ENCODE measurements around the gene ACADSB. TPM values are rescaled to one million over a fixed set of nuclear protein-coding genes. Genes with fewer than 3 reads are reported as not detected.

ACADSB gene
- 15.7 and 19.2 TPM in 2 replicates for total RNA-seq

- intact Hi-C loops (cut with micrococcal nuclease), result loop anchor here (1.0 to 5.0 kb wide), 6 partner anchors 28 to 1410 kb away; partner anchors contain the start of genes ATE1, BUB3, C10orf88 and FAM24B
Measured at GRCh38 chr10:123008355-123009104, at the start of gene ACADSB, which contains the start of gene IKZF5. Gene ACADSB (plus strand): TSS chr10:123009006. CDS start chr10:123009030, 24 bp downstream. Gene IKZF5 (minus strand): TSS chr10:123008795. CDS start chr10:122998625, 10,170 bp downstream.

GRCh38 chr10:122962405-122962804, 46.4 kb upstream of the ACADSB start:
- intact Hi-C loops (cut with micrococcal nuclease), result no loop called here

GRCh38 chr10:122966879-122967278, 41.9 kb upstream of the ACADSB start:
- intact Hi-C loops (cut with micrococcal nuclease), result no loop called here

GRCh38 chr10:122968698-122969097, 40.1 kb upstream of the ACADSB start:
- intact Hi-C loops (cut with micrococcal nuclease), result no loop called here

GRCh38 chr10:122974023-122974422, 34.8 kb upstream of the ACADSB start:
- intact Hi-C loops (cut with micrococcal nuclease), result no loop called here

- intact Hi-C loops (cut with micrococcal nuclease), result no loop called here
Measured at GRCh38 chr10:122974543-122975064, 34.2 kb upstream of the ACADSB start.

- intact Hi-C loops (cut with micrococcal nuclease), result loop anchor here (1.0 kb wide), 6 partner anchors 26 to 606 kb away; partner anchors contain the start of genes BUB3, C10orf88, FAM24B and IKZF5
Measured at GRCh38 chr10:122980209-122981065, 28.4 kb upstream of the ACADSB start, which contains the start of gene PSTK. Gene PSTK (plus strand): TSS chr10:122980401. CDS start chr10:122980480, 79 bp downstream.

- intact Hi-C loops (cut with micrococcal nuclease), result no loop called here
Measured at GRCh38 chr10:122981066-122981464, 27.7 kb upstream of the ACADSB start.

GRCh38 chr10:122983898-122984297, 24.9 kb upstream of the ACADSB start:
- intact Hi-C loops (cut with micrococcal nuclease), result no loop called here

- intact Hi-C loops (cut with micrococcal nuclease), result no loop called here
Measured at GRCh38 chr10:122984708-122985107, 24.1 kb upstream of the ACADSB start.

GRCh38 chr10:122986335-122986734, 22.5 kb upstream of the ACADSB start:
- intact Hi-C loops (cut with micrococcal nuclease), result no loop called here

- intact Hi-C loops (cut with micrococcal nuclease), result no loop called here
Measured at GRCh38 chr10:122988501-122988900, 20.3 kb upstream of the ACADSB start.

- intact Hi-C loops (cut with micrococcal nuclease), result no loop called here
Measured at GRCh38 chr10:122990278-122990677, 18.5 kb upstream of the ACADSB start.

- intact Hi-C loops (cut with micrococcal nuclease), result no loop called here
Measured at GRCh38 chr10:122992031-122992585, 16.7 kb upstream of the ACADSB start.

- intact Hi-C loops (cut with micrococcal nuclease), result no loop called here
Measured at GRCh38 chr10:122993797-122994336, 14.9 kb upstream of the ACADSB start.

GRCh38 chr10:122995936-122996335, 12.9 kb upstream of the ACADSB start:
- intact Hi-C loops (cut with micrococcal nuclease), result no loop called here

- intact Hi-C loops (cut with micrococcal nuclease), result no loop called here
Measured at GRCh38 chr10:122997864-122998263, 10.9 kb upstream of the ACADSB start.

- intact Hi-C loops (cut with micrococcal nuclease), result no loop called here
Measured at GRCh38 chr10:122998360-122998917, 10.4 kb upstream of the ACADSB start.

GRCh38 chr10:122998934-122999333, 9.9 kb upstream of the ACADSB start:
- intact Hi-C loops (cut with micrococcal nuclease), result no loop called here

GRCh38 chr10:122999347-122999746, 9.5 kb upstream of the ACADSB start:
- intact Hi-C loops (cut with micrococcal nuclease), result no loop called here

- intact Hi-C loops (cut with micrococcal nuclease), result no loop called here
Measured at GRCh38 chr10:123000155-123000554, 8.7 kb upstream of the ACADSB start.
